Esophagus muscularis mucosa (tissue), 4 donors: ENCODE measurements around the gene CRBN. TPM values are rescaled to one million over a fixed set of nuclear protein-coding genes. Genes with fewer than 3 reads are reported as not detected.

ENCODE experiments used
- DNase-seq: peaks from one replicate; pipeline ENCODE4 v3.0.0-alpha.2; 2017; ENCODE audit errors: extremely low spot score
- H3K27ac ChIP-seq, 4 donors: fragments of 200-600 bp; sonication (generic); replicated peaks in 1 of 4; 1 replicate in 3 of 4; 2 replicates in 1 of 4; pipeline ENCODE4 v1.5.1; 2016 to 2019; ENCODE audit warnings: mild to moderate bottlenecking in 1 of 4
- H3K27me3 ChIP-seq, 4 donors: fragments of 200-600 bp; sonication (generic); one replicate each; pipeline versions ENCODE4 v1.5.1 to v1.6.0; 2016 to 2019
- H3K36me3 ChIP-seq, 4 donors: fragments of 200-600 bp; sonication (generic); one replicate each; pipeline ENCODE4 v1.5.1; 2016 to 2019
- H3K4me1 ChIP-seq, 4 donors: fragments of 200-600 bp; sonication (generic); one replicate each; pipeline ENCODE4 v1.5.1; 2016 to 2019
- H3K4me3 ChIP-seq, 4 donors: fragments of 200-600 bp; sonication (generic); 1 replicate in 2 of 4; 2 replicates in 2 of 4; pipeline ENCODE4 v1.5.1; 2016 to 2019; ENCODE audit warnings: mild to moderate bottlenecking in 4 of 4, moderate library complexity in 1 of 4
- H3K9me3 ChIP-seq, 4 donors: fragments of 200-600 bp; sonication (generic); 1 replicate in 3 of 4; 2 replicates in 1 of 4; pipeline ENCODE4 v1.5.1; 2016 to 2019
- EP300 ChIP-seq: sonication (generic); formaldehyde crosslinking; IDR thresholded peaks from one replicate; pipeline ENCODE4 v1.6.1; 2017; ENCODE audit warnings: antibody characterized with exemption
- POLR2A ChIP-seq: fragments of 450-650 bp; IDR thresholded peaks from one replicate; pipeline ENCODE4 v1.6.1; 2017; ENCODE audit warnings: antibody characterized with exemption, moderate library complexity, mild to moderate bottlenecking, low read depth
- POLR2AphosphoS5 ChIP-seq, 2 donors: sonication (generic); formaldehyde crosslinking; IDR thresholded peaks; one replicate each; pipeline ENCODE4 v1.6.1; 2017; ENCODE audit warnings: antibody characterized with exemption in 2 of 2
- WGBS: methylation state at CpG from one replicate; pipeline ENCODE4 v1.1.5; 2018; 5-methylcytosine and 5-hydroxymethylcytosine counted together
- intact Hi-C: fragments of 100-400 bp; cut with DNase I; formaldehyde crosslinking; loops from one replicate; pipeline ENCODE4 v1.15.1; 2023
- total RNA-seq, 4 donors: library from RNA; depleted of rRNA; stranded (reverse); fragments of >200 nt; gene quantifications; one replicate each; pipeline versions ENCODE4 v1.1.0 to v1.2.1, GENCODE V29; 2016
- TF ChIP-seq, protein P1 (sequence below), 3 experiments: fragments of 200-600 bp in 2 of 3; fragments of 450-650 bp in 1 of 3; sonication (generic) in 2 of 3; IDR thresholded peaks; one replicate each; pipeline ENCODE4 v1.5.1; 2017 to 2019; ENCODE audit warnings: antibody characterized with exemption in 3 of 3, mild to moderate bottlenecking in 2 of 3, moderate library complexity in 1 of 3

The CRBN gene
- total RNA-seq, 4 donors from 2014 or later = 46.5 to 109 (median 85.0) TPM

DNA sequence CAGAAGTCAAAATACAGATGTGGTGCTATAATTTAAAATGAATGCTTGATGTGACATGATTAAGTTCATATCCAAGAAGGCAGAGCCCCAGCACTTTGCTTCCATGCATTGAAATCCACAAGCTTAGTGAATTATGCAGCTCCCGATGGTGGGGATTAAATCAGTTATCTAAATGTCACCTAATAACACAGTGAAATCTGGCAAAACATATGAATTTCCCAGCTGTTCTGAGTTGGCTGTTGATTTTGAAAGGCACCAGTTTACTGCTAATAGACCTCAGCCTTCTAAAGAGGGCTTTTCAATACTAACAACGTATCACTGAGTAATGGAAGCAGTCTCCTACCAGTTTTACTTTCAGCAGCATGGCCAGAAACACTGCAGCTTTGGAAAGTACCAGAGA, 19.8 kb upstream of the CRBN start:
- Histone ChIP-seq H3K36me3 (no peaks in the 10 kb centered on the region), H3K27me3 (peaks cover 0 to 3% (median 0%) of the 10 kb centered on the region in 4 donors), H3K4me3 (no peak overlapping the region), H3K9me3 (no peaks in the 10 kb centered on the region), H3K4me1 (peaks cover 0 to 4% (median 0%) of the 10 kb centered on the region in 4 donors), H3K27ac (no peak overlapping the region)
- intact Hi-C loops = no loop called here
- WGBS = 9% methylated on average over 2 of the region's 2 CpGs
- no peak for DNase-seq
- no peak for TF ChIP-seq POLR2A
- TF ChIP-seq EP300 = no peak
- TF ChIP-seq POLR2AphosphoS5 (IDR thresholded peaks at IDR 0.05) = no peak
- TF ChIP-seq, protein P1, sequence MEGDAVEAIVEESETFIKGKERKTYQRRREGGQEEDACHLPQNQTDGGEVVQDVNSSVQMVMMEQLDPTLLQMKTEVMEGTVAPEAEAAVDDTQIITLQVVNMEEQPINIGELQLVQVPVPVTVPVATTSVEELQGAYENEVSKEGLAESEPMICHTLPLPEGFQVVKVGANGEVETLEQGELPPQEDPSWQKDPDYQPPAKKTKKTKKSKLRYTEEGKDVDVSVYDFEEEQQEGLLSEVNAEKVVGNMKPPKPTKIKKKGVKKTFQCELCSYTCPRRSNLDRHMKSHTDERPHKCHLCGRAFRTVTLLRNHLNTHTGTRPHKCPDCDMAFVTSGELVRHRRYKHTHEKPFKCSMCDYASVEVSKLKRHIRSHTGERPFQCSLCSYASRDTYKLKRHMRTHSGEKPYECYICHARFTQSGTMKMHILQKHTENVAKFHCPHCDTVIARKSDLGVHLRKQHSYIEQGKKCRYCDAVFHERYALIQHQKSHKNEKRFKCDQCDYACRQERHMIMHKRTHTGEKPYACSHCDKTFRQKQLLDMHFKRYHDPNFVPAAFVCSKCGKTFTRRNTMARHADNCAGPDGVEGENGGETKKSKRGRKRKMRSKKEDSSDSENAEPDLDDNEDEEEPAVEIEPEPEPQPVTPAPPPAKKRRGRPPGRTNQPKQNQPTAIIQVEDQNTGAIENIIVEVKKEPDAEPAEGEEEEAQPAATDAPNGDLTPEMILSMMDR (IDR thresholded peaks at IDR 0.05) = no peak

DNA sequence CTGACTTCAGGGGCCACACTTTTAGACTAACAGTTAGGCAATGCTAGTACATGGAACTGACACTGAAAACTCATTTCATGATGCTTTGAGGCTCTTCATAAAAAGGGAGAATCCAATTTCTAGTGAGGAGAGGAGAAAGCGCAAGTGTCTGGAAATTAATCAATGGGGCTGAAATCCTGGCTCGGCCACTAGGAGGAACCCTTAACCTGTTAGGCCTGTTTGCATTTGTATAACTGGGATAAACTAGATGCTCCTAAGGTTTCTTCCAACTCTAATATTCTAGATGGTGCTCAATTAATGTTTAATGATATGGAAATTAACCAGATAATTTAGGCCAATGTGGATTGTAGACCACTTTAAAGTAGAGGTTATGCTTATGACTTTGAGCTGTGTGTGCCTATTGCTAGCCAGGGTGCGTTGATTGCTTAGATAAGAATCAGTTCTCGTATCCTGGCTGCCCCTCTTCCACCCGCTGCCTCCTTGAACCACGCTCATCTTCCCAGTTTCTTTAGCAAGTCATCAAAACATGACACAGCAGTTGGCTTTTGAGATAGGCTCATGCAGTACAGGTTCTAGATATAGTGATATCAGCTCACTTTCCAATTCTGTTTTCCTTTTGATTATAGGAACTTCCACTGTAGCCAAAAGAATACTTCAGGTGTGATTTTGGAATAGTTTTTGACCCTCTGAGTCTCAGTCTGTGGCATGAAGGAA, 16.8 kb upstream of the CRBN start:
- Histone ChIP-seq H3K4me3 (no peak overlapping the region), H3K27me3 (peaks cover 0 to 3% (median 0%) of the 10 kb centered on the region in 4 donors), H3K27ac (no peak overlapping the region), H3K36me3 (no peaks in the 10 kb centered on the region), H3K4me1 (peaks cover 0 to 4% (median 0%) of the 10 kb centered on the region in 4 donors), H3K9me3 (no peaks in the 10 kb centered on the region)
- WGBS = 58% methylated on average over 6 of the region's 6 CpGs
- TF ChIP-seq, protein P1 (IDR thresholded peaks at IDR 0.05) = peak in 2 of 3 experiments; percentile 8 to 34
- TF ChIP-seq POLR2AphosphoS5 (IDR thresholded peaks at IDR 0.05) = no peak
- no peak for TF ChIP-seq EP300
- no peak for TF ChIP-seq POLR2A
- intact Hi-C loops = no loop called here
- DNase-seq = no peak

- H3K27ac ChIP-seq = no peak overlapping the region
- H3K4me3 ChIP-seq = no peak overlapping the region
- peaks cover 0 to 3% (median 0%) of the 10 kb centered on the region in 4 donors for H3K27me3 ChIP-seq
- TF ChIP-seq, protein P1 (IDR thresholded peaks at IDR 0.05) = no peak
- TF ChIP-seq EP300 (no peak), POLR2AphosphoS5 (IDR thresholded peaks at IDR 0.05) (no peak), POLR2A (no peak)
- intact Hi-C loops = no loop called here
- H3K4me1 ChIP-seq = no peaks in the 10 kb centered on the region
- no peaks in the 10 kb centered on the region for H3K36me3 ChIP-seq
- no peak for DNase-seq
- no peaks in the 10 kb centered on the region for H3K9me3 ChIP-seq
Measured at GRCh38 chr3:3194861-3195260, 15.4 kb upstream of the CRBN start.

GRCh38 chr3:3192286-3192675, 12.8 kb upstream of the CRBN start:
- 54% methylated on average over 2 of the region's 2 CpGs for WGBS
- intact Hi-C loops = no loop called here
- Histone ChIP-seq H3K36me3 (no peaks in the 10 kb centered on the region), H3K4me3 (no peak overlapping the region), H3K9me3 (peaks cover 0 to 1% (median 0%) of the 10 kb centered on the region in 4 donors), H3K27me3 (no peaks in the 10 kb centered on the region), H3K4me1 (no peaks in the 10 kb centered on the region), H3K27ac (no peak overlapping the region)
- no peak for DNase-seq
- no peak for TF ChIP-seq EP300

DNA sequence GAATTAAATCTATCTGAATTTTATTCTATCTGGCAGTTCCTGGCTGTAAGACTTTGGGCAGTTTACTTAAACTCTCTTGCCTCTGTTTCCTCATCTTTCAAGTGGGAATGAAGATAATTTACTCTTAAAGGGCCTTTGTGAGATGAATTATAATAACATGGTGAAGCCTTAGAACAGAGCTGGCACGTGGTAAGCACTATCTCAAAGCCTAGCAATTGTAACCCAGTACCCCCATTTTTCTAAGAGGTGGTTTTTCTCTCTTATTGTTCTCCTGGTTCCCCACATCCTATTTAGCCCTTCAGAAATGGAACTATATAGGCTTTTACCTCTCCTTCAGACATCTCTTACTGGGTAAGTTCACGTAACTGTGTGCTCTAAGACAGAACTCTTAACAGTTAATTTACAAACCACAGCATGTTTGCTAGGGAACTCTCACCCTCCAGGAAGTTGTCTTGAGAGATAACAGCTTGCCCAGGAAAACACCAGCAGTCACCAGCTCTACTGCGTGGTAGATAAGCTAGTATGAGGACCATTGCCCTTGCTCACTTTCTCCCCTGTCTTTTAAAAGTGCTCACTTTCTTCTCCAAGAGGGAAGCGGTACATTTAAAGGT, 12.3 kb upstream of the CRBN start:
- no peak for TF ChIP-seq POLR2AphosphoS5 (IDR thresholded peaks at IDR 0.05)
- TF ChIP-seq POLR2A = no peak
- no peak for TF ChIP-seq EP300
- TF ChIP-seq, protein P1 (IDR thresholded peaks at IDR 0.05) = no peak
- Histone ChIP-seq H3K27ac (no peak overlapping the region), H3K36me3 (no peaks in the 10 kb centered on the region), H3K4me3 (no peak overlapping the region), H3K9me3 (peaks cover 0 to 6% (median under 1%) of the 10 kb centered on the region in 4 donors), H3K27me3 (no peaks in the 10 kb centered on the region), H3K4me1 (no peaks in the 10 kb centered on the region)
- intact Hi-C loops = no loop called here
- WGBS = 49% methylated on average over 4 of the region's 4 CpGs
- DNase-seq = no peak
